Naive B cell (primary cell): ENCODE data around the gene NCOA6. TPM values are rescaled to one million over a fixed set of nuclear protein-coding genes. Genes with fewer than 3 reads are reported as not detected.
A peak's percentile ranks its signal among the peaks of the same experiment; 100 is the strongest.

Experiments
- ATAC-seq, 2 donors: fragments of 150-1000 bp; cut with Tn5 transposase; 2 replicates each; pipeline ENCODE4 v1.10.0; 2021; ENCODE audit warnings: low read depth in 2 of 2, mild to moderate bottlenecking in 2 of 2, moderate library complexity in 2 of 2
- DNase-seq: peaks from one replicate; pipeline ENCODE4 v3.0.0; 2022
- H3K27ac Mint-ChIP-seq, 6 donors: one replicate each; pipeline ENCODE4 v1.8.0; 2020 to 2022; ENCODE audit warnings: mild to moderate bottlenecking in 6 of 6, mixed read lengths in 6 of 6, moderate library complexity in 5 of 6, inconsistent platforms in 2 of 6
- H3K27me3 Mint-ChIP-seq, 3 donors: one replicate each; pipeline ENCODE4 v1.8.0; 2021 to 2022; ENCODE audit warnings: mixed read lengths in 3 of 3, mild to moderate bottlenecking in 1 of 3
- H3K36me3 Mint-ChIP-seq, 2 donors: one replicate each; pipeline ENCODE4 v1.8.0; 2020 to 2022; ENCODE audit warnings: mixed read lengths in 2 of 2, inconsistent platforms in 1 of 2, mild to moderate bottlenecking in 1 of 2
- H3K4me1 Mint-ChIP-seq, 3 donors: one replicate each; pipeline ENCODE4 v1.8.0; 2020 to 2022; ENCODE audit warnings: mixed read lengths in 3 of 3, inconsistent platforms in 1 of 3, mild to moderate bottlenecking in 1 of 3, moderate library complexity in 1 of 3
- H3K4me3 Mint-ChIP-seq, 8 donors: one replicate each; pipeline ENCODE4 v1.8.0; 2020 to 2022; ENCODE audit warnings: mild to moderate bottlenecking in 8 of 8, mixed read lengths in 8 of 8, moderate library complexity in 8 of 8, inconsistent platforms in 2 of 8
- H3K9me3 Mint-ChIP-seq, 7 donors: one replicate each; pipeline ENCODE4 v1.8.0; 2020 to 2022; ENCODE audit warnings: mixed read lengths in 7 of 7, mild to moderate bottlenecking in 5 of 7, inconsistent platforms in 2 of 7, moderate library complexity in 1 of 7
- polyA plus RNA-seq, 6 donors: library from polyadenylated mRNA; unstranded; fragments of 300-500 nt; fragmentation: Illumina TruSeq; gene quantifications; one replicate each; pipeline ENCODE4 v1.2.3, GENCODE V29; 2021; ENCODE audit warnings: low read depth in 6 of 6

The NCOA6 gene
- polyA plus RNA-seq, 6 donors from 2014 or later, result 0.74 to 13.5 (median 4.4) TPM

- Mint-ChIP-seq H3K36me3 (peaks cover 0 to 8% of the 10 kb centered on the region in 2 donors), H3K9me3 (no peaks in the 10 kb centered on the region), H3K27ac (peak overlapping the region; percentile 81 to 97 (median 95)), H3K4me3 (peak overlapping the region; percentile 85 to 96 (median 92)), H3K27me3 (no peaks in the 10 kb centered on the region), H3K4me1 (peaks cover 20 to 28% (median 23%) of the 10 kb centered on the region in 3 donors)
- peak; percentile 57 to 61 for ATAC-seq
- DNase-seq, result peak; percentile 85
These were observed 116.2 kb downstream of the NCOA6 start for GRCh38 chr20:34709044-34709830.

DNA sequence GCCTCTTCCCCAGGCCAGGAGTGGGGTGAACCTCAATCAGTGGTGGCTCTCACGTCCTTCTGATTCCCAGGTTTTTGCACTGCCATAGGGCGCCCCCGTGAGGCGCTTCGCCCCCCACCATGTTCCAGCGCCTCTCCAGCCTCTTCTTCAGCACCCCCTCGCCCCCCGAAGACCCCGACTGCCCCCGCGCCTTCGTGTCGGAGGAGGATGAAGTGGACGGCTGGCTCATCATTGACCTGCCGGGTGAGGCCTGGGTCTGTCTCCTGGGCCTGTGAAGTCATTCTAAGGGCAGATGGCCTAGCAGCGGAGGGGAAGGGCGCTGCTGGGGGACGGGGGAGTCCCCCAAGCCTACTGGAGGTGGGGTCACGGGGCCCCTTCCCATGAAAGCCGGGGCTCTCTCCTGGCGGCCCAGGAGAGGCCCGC, 116.8 kb downstream of the NCOA6 start:
- peaks cover 23 to 31% (median 25%) of the 10 kb centered on the region in 3 donors for H3K4me1 Mint-ChIP-seq
- no peaks in the 10 kb centered on the region for H3K9me3 Mint-ChIP-seq
- H3K4me3 Mint-ChIP-seq, result peak overlapping the region; percentile 85 to 96 (median 89)
- ATAC-seq (peak; percentile 13 to 14), DNase-seq (peak; percentile 69)
- H3K27ac Mint-ChIP-seq, result peak overlapping the region; percentile 64 to 97 (median 89)
- no peaks in the 10 kb centered on the region for H3K27me3 Mint-ChIP-seq
- H3K36me3 Mint-ChIP-seq, result peaks cover 0 to 6% of the 10 kb centered on the region in 2 donors

DNA sequence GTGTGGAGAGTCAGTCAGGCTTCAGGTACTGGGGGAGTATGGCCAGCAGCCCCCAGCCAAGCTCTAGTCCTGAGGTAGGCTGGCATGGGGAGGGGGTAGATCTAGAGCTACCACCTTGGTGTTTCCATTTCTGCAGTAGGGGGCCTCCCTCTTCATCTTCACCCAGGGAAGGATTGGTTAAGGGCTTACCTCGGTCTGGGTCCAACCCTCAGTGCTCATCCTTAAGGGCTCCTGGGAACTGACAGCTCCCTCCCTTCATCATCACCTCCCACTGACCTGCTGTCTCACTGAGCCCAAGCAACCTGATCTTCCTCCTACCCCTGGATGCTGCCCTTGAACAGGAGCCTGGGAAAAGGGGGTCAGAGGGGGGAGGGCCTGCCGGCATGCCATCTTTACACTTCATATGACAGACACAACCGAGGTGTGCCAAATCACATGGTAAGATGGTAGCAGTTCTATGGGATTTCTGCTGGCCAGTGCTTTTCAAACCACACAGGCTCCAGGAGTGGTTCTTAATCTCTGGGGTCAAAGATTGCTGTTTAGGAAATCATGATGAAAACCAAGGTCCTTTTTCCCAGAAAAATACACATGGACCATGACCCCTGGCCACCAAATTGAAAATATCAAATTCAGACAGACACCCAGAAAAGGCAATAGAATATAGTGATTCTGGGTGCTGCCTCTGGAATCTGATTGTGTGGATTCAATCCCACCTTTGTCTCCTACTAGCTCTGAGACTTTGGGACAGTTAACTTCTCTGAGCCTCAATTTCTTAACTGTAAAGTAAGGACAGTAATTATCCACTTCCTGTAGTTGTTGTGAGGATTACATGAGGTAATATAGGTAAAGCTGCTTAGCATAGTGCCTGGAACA, 118.3 kb downstream of the NCOA6 start:
- Mint-ChIP-seq H3K4me1 (peaks cover 34 to 40% (median 34%) of the 10 kb centered on the region in 3 donors), H3K36me3 (no peaks in the 10 kb centered on the region), H3K9me3 (no peaks in the 10 kb centered on the region), H3K27me3 (peaks cover under 1 to 2% (median 2%) of the 10 kb centered on the region in 3 donors), H3K27ac (peak overlapping the region in 5 of 6 donors; percentile 53 to 99 (median 81)), H3K4me3 (peak overlapping the region in 4 of 8 donors; percentile 35 to 95 (median 66))
- DNase-seq (no peak), ATAC-seq (no peak)

DNA sequence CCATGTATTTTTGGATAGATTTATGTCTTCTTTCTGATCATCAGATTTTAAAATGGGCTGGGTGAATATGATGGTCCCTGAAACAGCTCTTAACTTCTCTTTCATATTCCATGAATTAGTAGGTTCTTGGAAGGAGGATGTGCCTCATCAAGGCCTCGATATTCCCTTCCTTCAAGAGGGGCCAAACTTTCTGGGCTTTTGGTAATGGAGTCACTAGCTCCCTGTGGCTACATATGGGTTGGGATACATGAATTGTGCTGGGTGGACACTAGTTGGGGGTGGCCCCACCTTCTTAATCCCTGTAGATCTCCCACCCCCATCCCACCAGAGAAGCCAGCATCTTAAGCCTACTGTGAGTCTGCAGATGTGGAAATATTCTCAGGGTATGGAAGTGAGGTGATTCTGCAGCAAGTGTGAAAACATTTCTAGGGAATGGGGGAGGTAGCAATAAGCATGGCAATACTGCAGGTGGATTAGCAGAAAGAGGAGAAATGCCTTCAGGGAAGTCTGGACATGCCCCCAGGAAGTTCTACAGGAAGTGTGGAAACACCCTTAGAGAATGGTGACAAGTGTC, 119.1 kb downstream of the NCOA6 start:
- Mint-ChIP-seq H3K4me1 (peaks cover 34 to 39% (median 34%) of the 10 kb centered on the region in 3 donors), H3K36me3 (no peaks in the 10 kb centered on the region), H3K27me3 (peaks cover 4 to 10% (median 7%) of the 10 kb centered on the region in 3 donors), H3K4me3 (peak overlapping the region in 4 of 8 donors; percentile 29 to 85 (median 53)), H3K27ac (peak overlapping the region; percentile 13 to 99 (median 88)), H3K9me3 (no peaks in the 10 kb centered on the region)
- ATAC-seq, result no peak
- no peak for DNase-seq

DNA sequence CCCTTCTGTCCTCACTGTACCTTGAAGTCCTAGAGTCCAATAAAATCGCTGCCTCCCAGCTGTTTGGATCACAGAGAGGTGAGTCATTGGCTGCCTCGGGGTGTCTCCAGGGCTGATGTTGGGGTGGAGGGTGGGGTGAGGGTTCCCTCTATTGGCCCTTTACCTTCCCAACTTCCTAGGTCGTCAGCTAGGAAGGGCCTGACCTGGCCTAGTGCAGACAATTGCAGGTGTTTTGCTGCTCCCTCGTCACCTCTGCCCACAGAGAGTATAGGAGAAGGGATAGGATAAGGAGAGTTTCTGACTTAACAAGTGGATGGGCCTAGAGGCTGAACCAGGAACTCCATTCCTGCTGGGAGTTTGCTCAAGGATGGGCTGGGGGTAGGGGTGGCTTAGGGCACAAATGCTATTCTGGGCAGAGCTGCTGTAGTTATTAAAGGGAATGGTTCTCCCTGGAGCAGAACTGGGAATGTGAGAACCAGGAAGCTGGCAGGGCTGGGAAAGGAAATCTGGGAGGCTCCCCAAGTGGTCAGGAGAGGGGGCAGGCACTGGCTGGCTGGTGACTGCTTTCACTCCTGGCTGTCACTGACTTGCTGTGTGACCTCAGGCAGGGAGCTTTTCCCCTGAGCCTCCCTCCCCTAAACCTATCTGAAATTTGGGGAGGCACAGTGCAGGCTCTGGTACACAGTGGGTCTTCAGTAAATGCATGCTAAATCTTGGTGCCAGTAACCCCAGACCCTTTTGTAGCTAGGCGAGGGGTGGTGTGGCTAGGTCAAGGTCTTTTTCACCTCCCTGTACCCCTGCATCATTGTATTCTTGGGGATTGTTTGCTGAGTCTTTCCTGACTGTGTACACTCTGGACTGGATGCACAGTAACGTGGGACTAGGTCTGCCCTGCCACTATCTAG, 119.8 kb downstream of the NCOA6 start:
- H3K27ac Mint-ChIP-seq, result peak overlapping the region; percentile 98 to 99 (median 99)
- H3K4me1 Mint-ChIP-seq, result peaks cover 29 to 37% (median 31%) of the 10 kb centered on the region in 3 donors
- ATAC-seq (no peak), DNase-seq (no peak)
- H3K9me3 Mint-ChIP-seq, result no peaks in the 10 kb centered on the region
- no peaks in the 10 kb centered on the region for H3K36me3 Mint-ChIP-seq
- peak overlapping the region in 6 of 8 donors; percentile 85 to 98 (median 93) for H3K4me3 Mint-ChIP-seq
- peaks cover 4 to 10% (median 7%) of the 10 kb centered on the region in 3 donors for H3K27me3 Mint-ChIP-seq

DNA sequence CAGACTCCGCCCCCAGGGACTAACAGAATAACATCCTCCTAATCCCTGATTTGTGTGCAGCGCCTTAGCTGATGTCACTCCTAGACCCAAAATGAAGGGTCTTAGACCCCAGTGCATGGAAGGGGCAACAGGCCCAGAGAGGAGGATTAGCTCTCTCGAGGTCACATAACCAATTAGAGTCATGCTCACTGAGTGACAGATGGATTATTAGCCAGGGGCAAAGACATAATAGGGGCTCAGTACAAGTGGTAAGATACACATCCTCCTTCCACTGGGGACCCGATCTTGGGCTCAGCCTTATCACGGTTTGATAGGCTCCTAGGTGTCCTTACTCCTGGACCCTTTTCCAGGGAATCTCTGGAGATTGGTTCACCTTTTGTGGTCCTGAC, 120.4 kb downstream of the NCOA6 start:
- H3K9me3 Mint-ChIP-seq, result no peaks in the 10 kb centered on the region
- peaks cover 23 to 30% (median 25%) of the 10 kb centered on the region in 3 donors for H3K4me1 Mint-ChIP-seq
- H3K4me3 Mint-ChIP-seq, result peak overlapping the region; percentile 85 to 99 (median 94)
- peaks cover 4 to 10% (median 7%) of the 10 kb centered on the region in 3 donors for H3K27me3 Mint-ChIP-seq
- DNase-seq, result no peak
- ATAC-seq, result no peak
- no peaks in the 10 kb centered on the region for H3K36me3 Mint-ChIP-seq
- H3K27ac Mint-ChIP-seq, result peak overlapping the region; percentile 98 to 99 (median 99)

- H3K4me1 Mint-ChIP-seq, result peaks cover 23 to 30% (median 23%) of the 10 kb centered on the region in 3 donors
- no peaks in the 10 kb centered on the region for H3K36me3 Mint-ChIP-seq
- H3K4me3 Mint-ChIP-seq, result peak within 1 kb of the TSS; percentile 85 to 99 (median 96)
- H3K27ac Mint-ChIP-seq, result peak within 1 kb of the TSS; percentile 98 to 100 (median 99)
- H3K9me3 Mint-ChIP-seq, result no peaks in the 10 kb centered on the region
- DNase-seq (peak; percentile 93), ATAC-seq (peak; percentile 69 to 72)
- peaks cover 4 to 10% (median 7%) of the 10 kb centered on the region in 3 donors for H3K27me3 Mint-ChIP-seq
These were observed 121.1 kb downstream of the NCOA6 start, which contains the start of gene TP53INP2 for GRCh38 chr20:34704177-34705007. Gene TP53INP2, plus strand, starts transcription at chr20:34704344. Its CDS starts 4,396 bp downstream, at chr20:34708740.

GRCh38 chr20:34703424-34704176, 121.9 kb downstream of the NCOA6 start:
- no peak for ATAC-seq
- Mint-ChIP-seq H3K4me1 (peaks cover 20 to 27% (median 22%) of the 10 kb centered on the region in 3 donors), H3K9me3 (no peaks in the 10 kb centered on the region), H3K27me3 (peaks cover 4 to 10% (median 7%) of the 10 kb centered on the region in 3 donors), H3K36me3 (no peaks in the 10 kb centered on the region), H3K4me3 (peak overlapping the region; percentile 85 to 99 (median 94)), H3K27ac (peak overlapping the region; percentile 95 to 100 (median 99))
- DNase-seq, result no peak

- H3K4me1 Mint-ChIP-seq, result peaks cover 16 to 23% (median 17%) of the 10 kb centered on the region in 3 donors
- H3K27me3 Mint-ChIP-seq, result peaks cover 4 to 10% (median 7%) of the 10 kb centered on the region in 3 donors
- ATAC-seq (no peak), DNase-seq (no peak)
- no peaks in the 10 kb centered on the region for H3K36me3 Mint-ChIP-seq
- H3K9me3 Mint-ChIP-seq, result no peaks in the 10 kb centered on the region
- peak overlapping the region in 7 of 8 donors; percentile 85 to 99 (median 95) for H3K4me3 Mint-ChIP-seq
- H3K27ac Mint-ChIP-seq, result peak overlapping the region; percentile 95 to 100 (median 99)
These were observed 122.4 kb downstream of the NCOA6 start for GRCh38 chr20:34703061-34703423.

DNA sequence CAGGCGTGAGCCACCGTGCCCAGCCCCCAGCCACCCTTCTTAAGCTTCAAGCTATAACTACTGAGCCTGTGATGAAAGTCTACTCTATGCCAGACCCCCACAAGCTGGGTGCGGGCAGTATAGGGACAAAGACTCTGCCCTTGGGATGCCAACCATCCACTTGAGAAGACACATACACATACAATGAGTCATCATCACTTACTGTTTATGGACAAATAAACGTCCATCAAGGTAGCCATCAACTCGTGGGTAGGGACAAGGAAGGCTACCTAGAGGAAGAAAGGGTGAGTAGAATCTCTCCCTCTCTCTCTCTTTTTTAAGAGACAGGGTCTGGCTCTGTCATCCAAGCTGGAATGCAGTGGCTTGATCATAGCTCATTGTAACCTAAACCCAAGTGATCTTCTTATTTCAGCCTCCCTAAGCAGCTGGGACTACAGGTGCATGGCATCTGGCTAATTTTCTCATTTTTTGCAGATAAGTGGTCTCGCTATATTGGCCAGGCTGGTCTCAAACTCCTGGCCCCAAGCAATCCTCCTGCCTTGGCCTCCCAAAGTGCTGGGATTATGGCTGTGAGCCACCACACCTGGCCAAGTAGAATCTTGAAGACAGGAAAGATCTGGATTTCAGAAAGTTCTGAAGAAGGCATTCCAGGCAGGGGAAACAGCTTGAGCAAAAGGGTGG, 123.9 kb downstream of the NCOA6 start:
- Mint-ChIP-seq H3K4me3 (peak overlapping the region in 5 of 8 donors; percentile 7 to 99 (median 54)), H3K36me3 (no peaks in the 10 kb centered on the region), H3K4me1 (peaks cover 16 to 23% (median 17%) of the 10 kb centered on the region in 3 donors), H3K27ac (peak overlapping the region in 2 of 6 donors; percentile 42 to 84), H3K9me3 (no peaks in the 10 kb centered on the region), H3K27me3 (peaks cover 4 to 10% (median 7%) of the 10 kb centered on the region in 3 donors)
- ATAC-seq (no peak), DNase-seq (no peak)
